Astrocyte (in vitro differentiated cells and primary cell): ENCODE results near the gene IL17D.

Source experiments
- EZH2 ChIP-seq: IDR thresholded peaks from 2 replicates; pipeline ENCODE4 v1.6.1; 2012; ENCODE audit warnings: mild to moderate bottlenecking, low read length, inconsistent platforms; ENCODE audit not compliant: insufficient read depth
- TF ChIP-seq, protein P1 (sequence below): IDR thresholded peaks from 2 replicates; pipeline ENCODE4 v1.5.1; 2011; ENCODE audit warnings: low read depth, mild to moderate bottlenecking, inconsistent platforms, low read length, moderate library complexity; ENCODE audit not compliant: insufficient read depth

- TF ChIP-seq, protein P1, sequence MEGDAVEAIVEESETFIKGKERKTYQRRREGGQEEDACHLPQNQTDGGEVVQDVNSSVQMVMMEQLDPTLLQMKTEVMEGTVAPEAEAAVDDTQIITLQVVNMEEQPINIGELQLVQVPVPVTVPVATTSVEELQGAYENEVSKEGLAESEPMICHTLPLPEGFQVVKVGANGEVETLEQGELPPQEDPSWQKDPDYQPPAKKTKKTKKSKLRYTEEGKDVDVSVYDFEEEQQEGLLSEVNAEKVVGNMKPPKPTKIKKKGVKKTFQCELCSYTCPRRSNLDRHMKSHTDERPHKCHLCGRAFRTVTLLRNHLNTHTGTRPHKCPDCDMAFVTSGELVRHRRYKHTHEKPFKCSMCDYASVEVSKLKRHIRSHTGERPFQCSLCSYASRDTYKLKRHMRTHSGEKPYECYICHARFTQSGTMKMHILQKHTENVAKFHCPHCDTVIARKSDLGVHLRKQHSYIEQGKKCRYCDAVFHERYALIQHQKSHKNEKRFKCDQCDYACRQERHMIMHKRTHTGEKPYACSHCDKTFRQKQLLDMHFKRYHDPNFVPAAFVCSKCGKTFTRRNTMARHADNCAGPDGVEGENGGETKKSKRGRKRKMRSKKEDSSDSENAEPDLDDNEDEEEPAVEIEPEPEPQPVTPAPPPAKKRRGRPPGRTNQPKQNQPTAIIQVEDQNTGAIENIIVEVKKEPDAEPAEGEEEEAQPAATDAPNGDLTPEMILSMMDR, result no peak
- TF ChIP-seq EZH2, result no peak
Measured at GRCh38 chr13:20671789-20672188, 31.7 kb upstream of the IL17D start.
